Measurements from ENCODE around the gene ARID3A. TPM values are rescaled to one million over a fixed set of nuclear protein-coding genes. Genes with fewer than 3 reads are reported as not detected.

Gene ARID3A
- total and polyA plus RNA-seq, 2 of the 13 experiments (the other 11 are each of a cell fraction or from before 2014, with no cell fraction given) = 71.3 to 77.9 TPM

- TF ChIP-seq, protein P1, sequence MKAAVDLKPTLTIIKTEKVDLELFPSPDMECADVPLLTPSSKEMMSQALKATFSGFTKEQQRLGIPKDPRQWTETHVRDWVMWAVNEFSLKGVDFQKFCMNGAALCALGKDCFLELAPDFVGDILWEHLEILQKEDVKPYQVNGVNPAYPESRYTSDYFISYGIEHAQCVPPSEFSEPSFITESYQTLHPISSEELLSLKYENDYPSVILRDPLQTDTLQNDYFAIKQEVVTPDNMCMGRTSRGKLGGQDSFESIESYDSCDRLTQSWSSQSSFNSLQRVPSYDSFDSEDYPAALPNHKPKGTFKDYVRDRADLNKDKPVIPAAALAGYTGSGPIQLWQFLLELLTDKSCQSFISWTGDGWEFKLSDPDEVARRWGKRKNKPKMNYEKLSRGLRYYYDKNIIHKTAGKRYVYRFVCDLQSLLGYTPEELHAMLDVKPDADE (CRISPR knock-in tag; IDR thresholded peaks at IDR 0.05) = no peak
- TF ChIP-seq HES4 (CRISPR knock-in tag; IDR thresholded peaks at IDR 0.05; ENCODE audit: borderline replicate concordance) = peak; percentile 21; the same call in 1 of the 2 replicates
- no peak for TF ChIP-seq MNT (IDR thresholded peaks at IDR 0.05)
- TF ChIP-seq ZBTB7B (CRISPR knock-in tag; IDR thresholded peaks at IDR 0.05) = no peak; the same call in 1 of the 2 replicates
- TF ChIP-seq SUZ12 (IDR thresholded peaks at IDR 0.05; ENCODE audit: low read depth, low read length) = peak; percentile 85
- TF ChIP-seq, protein P2, sequence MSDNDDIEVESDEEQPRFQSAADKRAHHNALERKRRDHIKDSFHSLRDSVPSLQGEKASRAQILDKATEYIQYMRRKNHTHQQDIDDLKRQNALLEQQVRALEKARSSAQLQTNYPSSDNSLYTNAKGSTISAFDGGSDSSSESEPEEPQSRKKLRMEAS (IDR thresholded peaks at IDR 0.05) = peak; percentile 59
- TF ChIP-seq SIN3B (IDR thresholded peaks at IDR 0.05; ENCODE audit: low read length) = 0 out of 2 replicates have a peak, but pooled peaks have one; percentile 11
- TF ChIP-seq, protein P3, sequence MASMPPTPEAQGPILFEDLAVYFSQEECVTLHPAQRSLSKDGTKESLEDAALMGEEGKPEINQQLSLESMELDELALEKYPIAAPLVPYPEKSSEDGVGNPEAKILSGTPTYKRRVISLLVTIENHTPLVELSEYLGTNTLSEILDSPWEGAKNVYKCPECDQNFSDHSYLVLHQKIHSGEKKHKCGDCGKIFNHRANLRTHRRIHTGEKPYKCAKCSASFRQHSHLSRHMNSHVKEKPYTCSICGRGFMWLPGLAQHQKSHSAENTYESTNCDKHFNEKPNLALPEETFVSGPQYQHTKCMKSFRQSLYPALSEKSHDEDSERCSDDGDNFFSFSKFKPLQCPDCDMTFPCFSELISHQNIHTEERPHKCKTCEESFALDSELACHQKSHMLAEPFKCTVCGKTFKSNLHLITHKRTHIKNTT (CRISPR knock-in tag; IDR thresholded peaks at IDR 0.05) = no peak
- no peak for TF ChIP-seq ZNF253 (CRISPR knock-in tag; IDR thresholded peaks at IDR 0.05; ENCODE audit: borderline replicate concordance)
- TF ChIP-seq KLF12 (CRISPR knock-in tag; IDR thresholded peaks at IDR 0.05; ENCODE audit: borderline replicate concordance) = no peak
- peak; percentile 65; the same call in 1 of the 2 replicates for TF ChIP-seq ZNF563 (CRISPR knock-in tag; IDR thresholded peaks at IDR 0.05)
- TF ChIP-seq SOX5 (CRISPR knock-in tag; IDR thresholded peaks at IDR 0.05; ENCODE audit: borderline replicate concordance) = peak; percentile 51; the same call in 1 of the 2 replicates
- TF ChIP-seq ZNF607 (CRISPR knock-in tag; IDR thresholded peaks at IDR 0.05; ENCODE audit: borderline replicate concordance) = 0 out of 2 replicates have a peak, but pooled peaks have one; percentile 38
- TF ChIP-seq ARID5B (CRISPR knock-in tag; IDR thresholded peaks at IDR 0.05) = no peak
- TF ChIP-seq ZBTB49 (CRISPR knock-in tag; IDR thresholded peaks at IDR 0.05; ENCODE audit: borderline replicate concordance) = no peak
- 0 out of 2 replicates have a peak, but pooled peaks have one; percentile 55 for TF ChIP-seq ZSCAN29 (CRISPR knock-in tag; conservative IDR thresholded peaks at IDR 0.05)
- no peak for TF ChIP-seq HNRNPL (IDR thresholded peaks at IDR 0.05; ENCODE audit: low read depth, low read length)
- TF ChIP-seq BORCS8-MEF2B (CRISPR knock-in tag; IDR thresholded peaks at IDR 0.05) = no peak
- TF ChIP-seq ZNF543 (CRISPR knock-in tag; IDR thresholded peaks at IDR 0.05) = peak; percentile 29; the same call in 1 of the 2 replicates
These were observed 95.1 kb downstream of the ARID3A start, which contains the start of gene TMEM259 (continued) for GRCh38 chr19:1020868-1021425.

All from HepG2 (cell line).